Astrocyte of the cerebellum (primary cell): ENCODE measurements around the gene PM20D1.
"Not testable (repeated sequence)": the region's sequence is repeated elsewhere in the genome, so short reads cannot be mapped to it uniquely, and the experiment has no call there.

Experiments used
- DNase-seq: peaks from one replicate; pipeline ENCODE4 v3.0.0-alpha.2; 2011; ENCODE audit warnings: low read depth
- H3K4me3 ChIP-seq: 2 replicates; pipeline ENCODE4 v1.5.1; 2011; ENCODE audit warnings: mild to moderate bottlenecking, low read depth, low read length, moderate library complexity
- CTCF ChIP-seq: IDR thresholded peaks from 2 replicates; pipeline ENCODE4 v1.5.1; 2012; ENCODE audit warnings: low read length, low read depth, moderate library complexity, mild to moderate bottlenecking; ENCODE audit errors: missing control alignments
- in situ Hi-C: cut with HindIII; loops from 2 replicates; pipeline ENCODE4 v1.10.0; 2017; ENCODE audit warnings: low sequenced_read_pairs

Gene PM20D1

GRCh38 chr1:205824180-205824579 lies 25.8 kb downstream of the PM20D1 start:
- no peak overlapping the region for H3K4me3 ChIP-seq
- in situ Hi-C loops, result no loop called here
- no peak for DNase-seq
- no peak for TF ChIP-seq CTCF

- DNase-seq, H3K4me3 ChIP-seq, in situ Hi-C loops: not testable (repeated sequence)
These were observed 26.7 kb downstream of the PM20D1 start for GRCh38 chr1:205823260-205823659.

GRCh38 chr1:205822397-205822796 lies 27.5 kb downstream of the PM20D1 start:
- DNase-seq, result no peak
- in situ Hi-C loops, result no loop called here
- no peak for TF ChIP-seq CTCF
- H3K4me3 ChIP-seq, result no peak overlapping the region

GRCh38 chr1:205817988-205818387 lies 31.9 kb downstream of the PM20D1 start:
- TF ChIP-seq CTCF, result no peak
- no peak for DNase-seq
- in situ Hi-C loops, result no loop called here
- H3K4me3 ChIP-seq, result no peak overlapping the region

GRCh38 chr1:205817364-205817763 lies 32.6 kb downstream of the PM20D1 start:
- no peak for DNase-seq
- H3K4me3 ChIP-seq, result no peak overlapping the region
- no peak for TF ChIP-seq CTCF
- in situ Hi-C loops, result no loop called here

GRCh38 chr1:205813755-205814058 lies 36.2 kb downstream of the PM20D1 start:
- DNase-seq, result no peak
- H3K4me3 ChIP-seq, result peak overlapping the region; percentile 83
- TF ChIP-seq CTCF, result no peak
- in situ Hi-C loops, result no loop called here

GRCh38 chr1:205812878-205813754 lies 36.8 kb downstream of the PM20D1 start, which contains the start of gene SLC41A1:
Gene SLC41A1 (minus strand): TSS chr1:205813198. CDS start chr1:205810441, 2,757 bp downstream.
- H3K4me3 ChIP-seq, result peak within 1 kb of the TSS; percentile 83
- in situ Hi-C loops, result no loop called here
- TF ChIP-seq CTCF, result no peak
- DNase-seq, result peak; percentile 49
